HG03060 (cell line): ENCODE measurements around the gene GEMIN4.
"Not testable (repeated sequence)": the region's sequence is repeated elsewhere in the genome, so short reads cannot be mapped to it uniquely, and the experiment has no call there.

ENCODE experiments used
- ATAC-seq: cut with Tn5 transposase; IDR thresholded peaks from one replicate; pipeline ENCODE4 v1.9.1; 2021; ENCODE audit warnings: low read depth, moderate number of reproducible peaks; ENCODE audit not compliant: unreplicated experiment

GEMIN4 gene

DNA sequence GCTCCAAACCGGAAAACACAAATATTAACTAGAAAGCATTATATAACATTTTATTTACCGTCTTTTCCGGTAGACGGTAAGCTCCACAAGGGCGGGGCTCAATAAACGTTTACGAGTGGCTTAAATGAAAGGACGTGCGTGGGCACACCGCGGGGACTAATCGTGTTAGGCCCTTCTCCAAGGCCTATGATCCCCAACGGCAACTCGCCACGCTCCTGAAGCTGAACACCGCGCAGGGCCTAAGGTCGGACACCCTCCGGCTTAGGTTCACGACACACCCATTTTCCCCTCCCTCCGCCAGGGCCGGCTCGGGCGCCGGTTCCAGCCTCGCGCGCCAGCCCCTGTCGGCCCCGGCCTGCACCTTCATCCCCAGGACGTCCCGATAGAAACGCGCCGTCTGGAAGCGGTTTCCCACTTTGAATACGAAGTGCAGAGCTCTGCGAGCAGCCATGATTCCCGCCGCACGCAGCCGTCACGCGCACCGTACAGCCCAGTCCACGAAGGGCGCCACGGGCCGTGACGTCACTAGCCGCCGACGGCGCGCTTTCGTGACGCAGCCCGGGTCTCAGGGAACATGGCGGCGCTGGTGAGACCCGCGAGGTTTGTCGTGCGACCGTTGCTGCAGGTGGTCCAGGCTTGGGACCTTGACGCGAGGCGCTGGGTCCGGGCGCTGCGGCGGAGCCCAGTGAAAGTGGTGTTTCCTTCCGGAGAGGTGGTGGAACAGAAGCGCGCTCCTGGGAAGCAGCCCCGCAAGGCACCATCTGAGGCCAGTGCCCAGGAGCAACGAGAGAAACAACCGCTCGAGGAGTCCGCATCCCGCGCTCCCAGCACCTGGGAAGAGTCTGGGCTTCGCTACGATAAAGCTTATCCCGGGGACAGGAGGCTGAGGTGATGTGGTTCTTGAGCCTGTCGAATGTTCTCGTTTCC, 30.0 kb upstream of the GEMIN4 start, which contains the start of the genes GLOD4 and MRM3:
GLOD4 (minus strand) TSS at position 476 of the 927 bp plus-strand sequence; CDS start at position 451, 25 bp downstream.
MRM3 (plus strand) TSS at position 549 of the 927 bp plus-strand sequence; CDS start at position 575, 26 bp downstream.
- ATAC-seq: peak; percentile 54

GRCh38 chr17:778096-778495, 26.0 kb upstream of the GEMIN4 start:
- ATAC-seq: no peak

GRCh38 chr17:774313-774584, 22.2 kb upstream of the GEMIN4 start:
- no peak for ATAC-seq

GRCh38 chr17:773467-774312, 21.6 kb upstream of the GEMIN4 start:
- ATAC-seq: no peak

GRCh38 chr17:773016-773415, 21.0 kb upstream of the GEMIN4 start:
- ATAC-seq: no peak

GRCh38 chr17:767076-767475, 15.0 kb upstream of the GEMIN4 start:
- no peak for ATAC-seq

- ATAC-seq: no peak
Observed at GRCh38 chr17:760371-760770, 8.3 kb upstream of the GEMIN4 start.

GRCh38 chr17:759964-760363, 7.9 kb upstream of the GEMIN4 start:
- ATAC-seq: no peak

DNA sequence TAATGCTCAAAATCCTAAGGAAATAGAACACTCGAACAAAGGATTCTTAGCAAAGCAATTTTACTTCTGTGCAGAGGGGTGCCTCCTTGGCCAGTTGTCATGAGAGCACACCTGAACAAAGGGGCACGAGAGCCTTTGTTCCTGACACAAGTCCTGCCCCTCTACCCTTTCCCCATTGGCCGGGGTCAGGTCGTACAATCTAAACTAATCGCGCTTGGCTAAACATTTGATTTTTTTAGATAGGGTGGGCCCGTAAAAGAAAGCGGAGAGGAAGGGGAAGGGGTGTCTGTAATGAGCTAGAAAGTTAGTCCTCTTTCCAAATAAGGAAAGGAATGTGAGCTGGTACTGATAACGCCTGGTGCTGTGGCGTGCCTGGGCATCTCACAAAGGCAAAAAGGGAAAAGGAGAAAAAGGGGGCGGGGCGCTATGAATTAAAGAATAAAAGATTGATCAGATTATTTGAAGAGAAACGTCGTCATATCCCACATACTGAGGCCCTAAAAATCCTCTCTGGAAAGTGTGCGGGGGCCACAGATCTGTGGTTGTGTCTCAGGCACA, 4.0 kb upstream of the GEMIN4 start:
- not testable (repeated sequence) for ATAC-seq

DNA sequence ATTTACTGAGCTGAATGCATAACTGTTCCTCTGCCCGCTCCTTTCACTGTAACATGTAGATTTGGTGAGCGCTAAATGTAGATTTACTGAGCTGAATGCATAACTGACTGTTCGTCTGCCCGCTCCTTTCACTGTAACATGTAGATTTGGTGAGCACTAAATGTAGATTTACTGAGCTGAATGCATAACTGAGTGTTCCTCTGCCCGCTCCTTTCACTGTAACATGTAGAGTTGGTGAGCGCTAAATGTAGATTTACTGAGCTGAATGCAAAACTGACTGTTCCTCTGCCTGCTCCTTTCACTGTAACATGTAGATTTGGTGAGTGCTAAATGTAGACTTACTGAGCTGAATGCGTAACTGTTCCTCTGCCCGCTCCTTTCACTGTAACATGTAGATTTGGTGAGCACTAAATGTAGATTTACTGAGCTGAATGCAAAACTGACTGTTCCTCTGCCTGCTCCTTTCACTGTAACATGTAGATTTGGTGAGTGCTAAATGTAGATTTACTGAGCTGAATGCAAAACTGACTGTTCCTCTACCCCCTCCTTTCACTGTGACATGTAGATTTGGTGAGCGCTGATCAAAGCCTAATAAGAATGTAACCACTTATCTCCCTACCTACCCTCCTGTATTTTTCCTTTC, 3.4 kb upstream of the GEMIN4 start:
- ATAC-seq: not testable (repeated sequence)

DNA sequence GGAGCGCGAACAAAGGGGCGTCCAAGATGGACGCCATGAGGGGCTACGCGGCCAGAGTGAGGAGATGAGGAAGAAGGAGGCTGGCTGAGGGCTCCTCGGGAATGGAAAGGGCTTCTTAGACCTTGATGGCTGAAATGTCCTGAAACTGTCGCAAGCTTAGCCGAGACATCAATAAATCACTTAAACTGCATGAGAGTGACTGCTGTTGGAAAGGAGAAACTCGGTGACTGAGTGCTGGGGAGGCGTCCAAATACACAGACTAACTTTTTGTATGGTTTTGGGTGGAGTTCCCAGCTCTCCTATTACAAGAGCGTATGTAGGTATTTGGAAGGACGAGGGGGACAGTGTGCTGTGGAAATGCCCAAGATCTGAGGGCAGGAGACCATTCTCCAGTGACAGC, 1.4 kb upstream of the GEMIN4 start:
- ATAC-seq: no peak

DNA sequence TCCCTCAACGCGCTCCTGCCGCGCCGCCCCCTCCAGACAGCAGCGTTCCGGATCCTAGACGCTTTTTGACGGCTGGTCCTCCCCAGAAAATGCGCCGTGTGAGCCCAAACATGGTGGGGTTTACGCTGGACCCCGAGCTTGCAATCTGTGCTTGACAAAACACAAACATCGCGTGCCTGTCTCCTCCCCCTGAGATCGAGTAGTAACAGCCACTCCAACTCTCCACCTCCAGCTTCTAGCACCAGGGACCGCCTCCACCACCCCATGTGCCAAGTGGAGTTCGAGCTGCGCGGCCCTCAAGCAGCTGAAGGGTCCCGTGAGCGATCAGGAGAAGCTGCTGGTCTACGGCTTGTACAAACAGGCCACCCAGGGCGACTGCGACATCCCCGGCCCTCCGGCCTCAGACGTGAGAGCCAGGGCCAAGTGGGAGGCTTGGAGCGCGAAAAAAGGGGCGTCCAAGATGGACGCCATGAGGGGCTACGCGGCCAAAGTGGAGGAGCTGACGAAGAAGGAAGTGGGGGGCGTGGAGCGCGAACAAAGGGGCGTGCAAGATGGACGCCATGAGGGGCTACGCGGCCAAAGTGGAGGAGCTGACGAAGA, 656 bp upstream of the GEMIN4 start:
- ATAC-seq: peak; percentile 9

GRCh38 chr17:751269-752001, 629 bp downstream of the GEMIN4 start:
- ATAC-seq: peak; percentile 20

- no peak for ATAC-seq
Observed at GRCh38 chr17:750431-751037, 1.5 kb downstream of the GEMIN4 start.

- not testable (repeated sequence) for ATAC-seq
Observed at GRCh38 chr17:749359-749758, 2.7 kb downstream of the GEMIN4 start.

DNA sequence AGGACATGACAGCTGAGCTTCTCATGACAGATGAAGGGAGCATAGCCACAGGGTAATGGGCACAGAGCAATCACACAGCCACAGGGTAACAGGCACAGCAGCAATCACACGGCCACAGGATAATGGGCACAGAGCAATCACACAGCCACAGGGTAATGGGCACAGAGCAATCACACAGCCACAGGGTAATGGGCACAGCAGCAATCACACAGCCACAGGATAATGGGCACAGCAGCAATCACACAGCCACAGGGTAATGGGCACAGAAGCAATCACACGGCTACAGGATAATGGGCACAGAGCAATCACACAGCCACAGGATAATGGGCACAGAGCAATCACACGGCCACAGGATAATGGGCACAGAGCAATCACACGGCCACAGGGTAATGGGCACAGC, 3.5 kb downstream of the GEMIN4 start:
- not testable (repeated sequence) for ATAC-seq

DNA sequence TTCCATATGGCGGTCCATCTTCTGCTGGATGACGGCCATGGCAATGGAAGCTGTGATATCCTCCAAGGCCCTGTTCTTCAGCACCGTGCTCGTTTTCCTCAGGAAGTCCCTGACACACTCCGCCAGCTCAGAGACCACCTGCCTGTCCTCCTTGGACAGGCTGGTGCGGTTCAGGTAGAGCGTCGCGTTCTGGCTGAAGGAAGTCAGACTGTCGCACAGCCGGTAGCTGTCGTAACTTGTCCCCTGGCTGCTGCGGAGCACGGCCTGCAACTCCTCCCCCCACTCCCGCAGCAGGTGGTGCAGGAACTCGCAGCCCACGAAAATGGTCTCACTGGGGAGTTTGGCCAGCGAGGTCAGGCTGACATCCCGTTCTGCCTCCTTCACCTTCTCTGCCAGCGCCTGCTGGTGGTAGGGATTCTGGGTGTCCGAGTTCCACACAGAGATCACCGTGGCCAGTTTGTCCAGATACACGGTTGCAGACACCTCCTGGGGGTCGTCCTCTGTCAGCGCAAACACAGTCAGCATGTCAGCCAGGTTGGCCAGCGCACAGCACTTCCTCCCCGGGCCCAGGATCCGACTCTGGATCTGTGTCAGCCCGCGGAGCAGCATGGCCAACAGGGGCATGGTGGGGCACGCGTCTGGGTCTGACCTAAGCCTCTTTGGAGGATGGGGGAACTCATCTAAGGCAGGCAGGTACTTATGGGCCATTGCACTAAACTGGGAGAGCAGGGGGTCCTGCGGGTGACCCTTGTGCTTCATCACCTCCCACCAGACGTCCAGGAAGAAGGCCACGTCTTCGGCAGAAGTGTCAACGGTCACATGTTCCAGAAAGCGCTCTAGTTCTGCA, 5.1 kb downstream of the GEMIN4 start:
- ATAC-seq: no peak

DNA sequence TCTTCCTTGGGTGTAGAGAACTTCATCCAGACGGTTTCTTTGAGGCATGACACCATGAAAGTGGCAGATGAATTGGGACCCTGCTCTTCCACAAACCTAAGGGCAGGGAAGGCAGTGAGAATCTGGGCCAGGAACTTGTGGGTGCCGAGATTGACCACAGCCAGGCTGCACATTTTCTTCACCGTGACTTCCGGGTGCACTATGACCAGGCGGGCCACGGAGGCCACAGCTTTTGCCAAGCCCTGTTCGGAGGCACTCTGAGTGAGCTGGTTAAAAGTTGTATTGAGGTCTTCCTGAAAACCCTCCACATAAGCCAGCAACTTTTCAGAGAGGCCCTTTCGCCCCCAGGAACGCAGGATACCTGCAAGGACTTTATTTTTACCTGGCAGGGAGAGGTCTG, 5.9 kb downstream of the GEMIN4 start:
- ATAC-seq: no peak
